T-helper 1 cell treated with Interleukin-12 subunit alpha and Interleukin-12 subunit beta and Interleukin-4 antibody, amounts not matched to agents 30 μg/mL and 1 μg/mL, for 36 hours (primary cell): ENCODE data around the gene MYO1G.

Source experiments
- H3K27ac Mint-ChIP-seq: one replicate; pipeline ENCODE4 v1.8.0; 2021; ENCODE audit warnings: mild to moderate bottlenecking, mixed read lengths
- H3K27me3 Mint-ChIP-seq: one replicate; pipeline ENCODE4 v1.8.0; 2021; ENCODE audit warnings: low read depth, mixed read lengths
- H3K36me3 Mint-ChIP-seq: one replicate; pipeline ENCODE4 v1.8.0; 2021; ENCODE audit warnings: low read depth, mixed read lengths
- H3K4me1 Mint-ChIP-seq: one replicate; pipeline ENCODE4 v1.8.0; 2021; ENCODE audit warnings: low read depth, mixed read lengths
- H3K4me3 Mint-ChIP-seq: one replicate; pipeline ENCODE4 v1.8.0; 2021; ENCODE audit warnings: mild to moderate bottlenecking, moderate library complexity, mixed read lengths
- H3K9me3 Mint-ChIP-seq: one replicate; pipeline ENCODE4 v1.8.0; 2021; ENCODE audit warnings: mixed read lengths

MYO1G gene

DNA sequence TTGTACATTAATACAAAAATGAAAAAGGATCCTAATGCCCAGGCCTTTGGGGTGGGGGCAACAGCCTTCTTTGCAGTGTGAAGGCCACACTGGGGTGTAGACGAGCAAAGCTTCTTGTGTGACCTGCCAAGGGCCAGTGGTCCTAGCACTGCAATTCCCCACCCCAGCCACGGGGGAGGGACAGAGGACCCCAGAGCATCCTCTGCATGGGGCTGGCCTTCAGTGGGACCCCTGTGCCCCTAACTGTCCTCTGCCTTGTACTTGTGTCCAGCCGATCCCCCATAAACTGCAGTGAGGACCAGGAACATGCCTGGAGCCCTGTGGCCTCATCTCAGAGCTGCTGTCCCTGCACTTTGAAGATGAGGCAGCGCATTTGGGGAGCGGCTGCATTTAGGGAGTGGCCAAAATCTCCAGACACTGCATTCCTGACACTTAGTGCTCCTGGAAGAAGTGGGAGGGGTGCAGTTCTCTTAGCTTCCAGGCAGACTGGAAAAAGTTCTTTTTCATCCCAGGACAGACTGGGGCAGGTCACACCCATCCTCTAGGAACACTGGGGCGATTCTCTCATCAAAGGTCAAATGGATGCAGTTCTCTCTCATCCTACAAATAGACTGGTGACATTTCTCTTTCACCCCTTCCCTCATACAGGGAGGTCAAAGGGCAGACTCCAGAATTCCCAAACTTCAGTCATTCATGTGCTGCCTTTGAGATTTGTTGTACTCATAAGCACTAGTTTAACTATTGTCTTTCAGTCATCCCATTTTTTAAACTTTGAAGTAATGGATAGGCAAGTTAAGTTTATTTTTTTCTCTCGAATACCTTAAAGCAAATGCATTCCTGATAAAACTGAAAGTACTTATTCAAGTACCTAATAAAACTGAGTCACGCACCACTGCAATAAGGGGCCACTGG is 922 bp upstream of the MYO1G start:
- Mint-ChIP-seq H3K27ac (peak overlapping the region; percentile 96), H3K9me3 (no peaks in the 10 kb centered on the region), H3K4me1 (peaks cover 51% of the 10 kb centered on the region), H3K36me3 (peaks cover 65% of the 10 kb centered on the region), H3K4me3 (peak overlapping the region; percentile 95), H3K27me3 (no peaks in the 10 kb centered on the region)

GRCh38 chr7:44977959-44978335 is 868 bp downstream of the MYO1G start:
- Mint-ChIP-seq H3K36me3 (peaks cover 59% of the 10 kb centered on the region), H3K4me3 (peak overlapping the region; percentile 95), H3K9me3 (no peaks in the 10 kb centered on the region), H3K27me3 (no peaks in the 10 kb centered on the region), H3K27ac (peak overlapping the region; percentile 96), H3K4me1 (peaks cover 42% of the 10 kb centered on the region)

GRCh38 chr7:44977304-44977958 is 1.4 kb downstream of the MYO1G start:
- H3K4me3 Mint-ChIP-seq = peak overlapping the region; percentile 95
- H3K27ac Mint-ChIP-seq = peak overlapping the region; percentile 96
- no peaks in the 10 kb centered on the region for H3K9me3 Mint-ChIP-seq
- H3K27me3 Mint-ChIP-seq = no peaks in the 10 kb centered on the region
- H3K4me1 Mint-ChIP-seq = peaks cover 38% of the 10 kb centered on the region
- H3K36me3 Mint-ChIP-seq = peaks cover 55% of the 10 kb centered on the region

DNA sequence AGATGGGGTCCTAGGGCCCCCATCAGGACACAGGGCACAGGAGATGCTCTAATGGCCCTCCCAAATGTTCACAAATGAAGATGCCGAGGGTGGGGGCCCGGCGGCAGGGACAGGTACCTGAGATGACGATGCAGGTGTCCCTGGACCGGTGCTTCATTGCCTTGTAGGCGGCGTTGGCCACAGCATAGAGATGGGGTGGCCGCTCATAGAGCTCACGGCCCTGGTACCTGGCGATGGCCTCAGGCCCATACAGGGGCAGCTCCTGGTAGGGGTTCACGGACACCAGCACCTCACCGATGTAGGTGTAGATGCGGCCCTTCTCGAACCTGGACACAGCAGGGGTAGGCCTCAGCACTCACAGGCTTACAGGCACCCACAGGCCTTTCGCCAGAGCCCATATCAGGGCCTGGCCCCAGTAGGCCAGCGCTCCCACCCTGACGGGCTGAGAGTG is 2.0 kb downstream of the MYO1G start:
- Mint-ChIP-seq H3K4me1 (peaks cover 41% of the 10 kb centered on the region), H3K9me3 (no peaks in the 10 kb centered on the region), H3K36me3 (peaks cover 55% of the 10 kb centered on the region), H3K27ac (peak overlapping the region; percentile 96), H3K27me3 (no peaks in the 10 kb centered on the region), H3K4me3 (peak overlapping the region; percentile 95)

GRCh38 chr7:44976040-44976745 is 2.6 kb downstream of the MYO1G start:
- no peaks in the 10 kb centered on the region for H3K27me3 Mint-ChIP-seq
- peaks cover 59% of the 10 kb centered on the region for H3K36me3 Mint-ChIP-seq
- H3K4me3 Mint-ChIP-seq = peak overlapping the region; percentile 95
- H3K9me3 Mint-ChIP-seq = no peaks in the 10 kb centered on the region
- H3K27ac Mint-ChIP-seq = peak overlapping the region; percentile 96
- H3K4me1 Mint-ChIP-seq = peaks cover 40% of the 10 kb centered on the region

GRCh38 chr7:44975331-44976039 is 3.3 kb downstream of the MYO1G start:
- H3K4me3 Mint-ChIP-seq = peak overlapping the region; percentile 25
- H3K27ac Mint-ChIP-seq = no peak overlapping the region
- no peaks in the 10 kb centered on the region for H3K27me3 Mint-ChIP-seq
- peaks cover 58% of the 10 kb centered on the region for H3K36me3 Mint-ChIP-seq
- H3K9me3 Mint-ChIP-seq = no peaks in the 10 kb centered on the region
- peaks cover 33% of the 10 kb centered on the region for H3K4me1 Mint-ChIP-seq

DNA sequence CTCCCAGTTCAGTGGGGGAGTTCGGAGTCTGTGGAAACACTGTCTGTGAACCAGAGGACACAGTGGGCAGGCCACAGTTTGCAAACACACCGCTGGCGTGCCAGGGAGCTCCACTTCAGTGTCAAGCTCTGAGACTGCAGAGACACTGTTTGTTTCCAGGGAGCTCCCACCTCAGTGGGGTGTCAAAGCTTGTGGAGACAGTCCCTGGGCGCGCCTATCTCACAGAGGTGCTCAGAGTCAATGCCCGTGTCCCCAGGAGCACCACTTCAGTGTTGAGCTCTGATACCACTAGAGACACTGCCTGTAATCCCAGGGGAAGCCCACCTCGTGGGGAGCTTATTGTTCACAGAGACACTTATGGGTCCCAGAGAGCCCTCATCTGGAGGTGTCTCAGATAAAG is 4.3 kb downstream of the MYO1G start:
- no peaks in the 10 kb centered on the region for H3K27me3 Mint-ChIP-seq
- peak overlapping the region; percentile 36 for H3K4me3 Mint-ChIP-seq
- peak overlapping the region; percentile 63 for H3K27ac Mint-ChIP-seq
- H3K4me1 Mint-ChIP-seq = peaks cover 24% of the 10 kb centered on the region
- H3K36me3 Mint-ChIP-seq = peaks cover 58% of the 10 kb centered on the region
- no peaks in the 10 kb centered on the region for H3K9me3 Mint-ChIP-seq

GRCh38 chr7:44973610-44974401 is 5.0 kb downstream of the MYO1G start:
- Mint-ChIP-seq H3K27me3 (no peaks in the 10 kb centered on the region), H3K4me1 (peaks cover 18% of the 10 kb centered on the region), H3K36me3 (peaks cover 62% of the 10 kb centered on the region), H3K4me3 (no peak overlapping the region), H3K9me3 (no peaks in the 10 kb centered on the region), H3K27ac (no peak overlapping the region)

DNA sequence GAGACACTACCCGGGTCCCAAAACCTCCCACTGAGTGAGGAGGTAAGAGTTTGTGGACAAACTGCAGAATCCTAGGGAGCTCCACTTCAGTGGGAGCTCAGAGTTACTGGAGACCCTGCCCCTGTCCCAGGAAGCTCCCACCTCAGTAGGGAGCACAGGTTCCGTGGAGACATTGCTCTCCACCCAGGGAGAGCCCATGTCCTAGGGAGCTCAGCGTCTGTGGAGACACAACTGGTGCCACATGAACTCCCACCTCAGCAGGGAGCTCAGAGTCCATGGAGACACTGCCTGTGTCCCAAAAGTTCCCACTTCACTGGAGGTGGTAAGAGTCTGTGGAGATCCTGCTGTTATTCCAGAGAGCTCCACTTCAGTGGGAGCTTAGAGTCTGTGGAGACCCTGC is 6.3 kb downstream of the MYO1G start:
- Mint-ChIP-seq H3K9me3 (no peaks in the 10 kb centered on the region), H3K27ac (no peak overlapping the region), H3K4me3 (no peak overlapping the region), H3K4me1 (peaks cover 22% of the 10 kb centered on the region), H3K36me3 (peaks cover 58% of the 10 kb centered on the region), H3K27me3 (no peaks in the 10 kb centered on the region)

GRCh38 chr7:44971902-44972441 is 6.8 kb downstream of the MYO1G start:
- Mint-ChIP-seq H3K27ac (no peak overlapping the region), H3K4me3 (no peak overlapping the region), H3K4me1 (peaks cover 22% of the 10 kb centered on the region)

DNA sequence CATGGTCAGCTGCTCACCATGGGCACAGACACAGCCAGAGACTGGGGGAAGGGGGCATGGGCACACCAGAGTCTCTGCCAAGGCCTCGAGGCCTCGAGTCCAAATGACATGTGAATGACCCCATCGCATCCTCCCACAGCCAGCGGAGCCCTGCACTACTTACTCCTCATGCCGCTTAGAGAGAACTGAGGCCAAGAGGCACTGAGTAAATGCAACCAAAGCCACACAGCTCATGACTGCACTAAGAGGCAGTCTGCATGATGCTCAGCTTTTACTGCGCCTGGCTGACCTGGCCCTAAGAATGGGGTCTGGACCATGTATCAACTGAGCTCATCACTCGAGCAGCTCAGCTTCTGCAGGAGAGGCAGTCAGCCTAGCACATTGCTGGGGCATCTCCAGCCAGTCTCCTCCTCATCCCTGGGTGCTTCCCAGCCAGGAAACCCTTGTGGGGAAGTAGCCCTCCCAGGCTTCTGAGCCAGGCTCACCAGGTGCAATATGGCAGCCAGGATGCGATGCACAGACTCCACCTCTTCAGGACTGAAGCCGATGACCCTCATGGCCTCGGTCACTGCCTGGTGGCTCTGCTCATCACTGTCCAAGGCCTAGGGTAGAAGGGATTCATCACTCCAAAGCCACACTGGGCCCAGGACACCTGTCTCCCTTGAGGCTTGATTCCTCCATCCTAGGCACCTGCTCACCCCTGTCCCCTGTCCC is 7.5 kb downstream of the MYO1G start:
- Mint-ChIP-seq H3K36me3 (peaks cover 56% of the 10 kb centered on the region), H3K4me1 (peaks cover 18% of the 10 kb centered on the region), H3K4me3 (no peak overlapping the region), H3K27ac (no peak overlapping the region), H3K9me3 (no peaks in the 10 kb centered on the region), H3K27me3 (no peaks in the 10 kb centered on the region)

More at GRCh38 chr7:44971902-44972441, 6.8 kb downstream of the MYO1G start:
- Mint-ChIP-seq H3K36me3 (peaks cover 58% of the 10 kb centered on the region), H3K27me3 (no peaks in the 10 kb centered on the region), H3K9me3 (no peaks in the 10 kb centered on the region)

GRCh38 chr7:44970523-44971051 is 8.2 kb downstream of the MYO1G start:
- H3K27ac Mint-ChIP-seq = no peak overlapping the region
- peaks cover 16% of the 10 kb centered on the region for H3K4me1 Mint-ChIP-seq
- H3K9me3 Mint-ChIP-seq = no peaks in the 10 kb centered on the region
- no peak overlapping the region for H3K4me3 Mint-ChIP-seq
- H3K27me3 Mint-ChIP-seq = no peaks in the 10 kb centered on the region
- H3K36me3 Mint-ChIP-seq = peaks cover 53% of the 10 kb centered on the region
